CD4-positive, alpha-beta T cell (primary cell): ENCODE results near the gene ZNF283. TPM values are rescaled to one million over a fixed set of nuclear protein-coding genes. Genes with fewer than 3 reads are reported as not detected.

ENCODE experiments used
- ATAC-seq: fragments of 200-7000 bp; cut with Tn5 transposase; one replicate; pipeline ENCODE4 v1.10.0; 2022; ENCODE audit warnings: mild to moderate bottlenecking; ENCODE audit not compliant: poor library complexity
- CTCF ChIA-PET: fragments of 350-600 bp; sonication (Branson Sonifier 250); formaldehyde crosslinking; loops from one replicate; lab custom pipeline; 2021; ENCODE audit warnings: antibody characterized with exemption, inconsistent platforms; lab: Charles Lee
- POLR2A ChIA-PET: fragments of 350-600 bp; sonication (Branson Sonifier 250); formaldehyde crosslinking; loops from one replicate; lab custom pipeline; 2021; ENCODE audit warnings: antibody characterized with exemption, inconsistent platforms; lab: Charles Lee
- DNase-seq, 14 experiments: peaks; one replicate each; pipeline ENCODE4 v3.0.0-alpha.2; 2013 to 2020; ENCODE audit warnings: mixed read lengths in 2 of 14
- H3K27ac ChIP-seq, 2 donors: one replicate each; pipeline versions ENCODE4 v1.5.1 to v1.7.0; 2013; ENCODE audit warnings: low read length in 2 of 2, low read depth in 1 of 2, mild to moderate bottlenecking in 1 of 2
- H3K27me3 ChIP-seq, 2 experiments: 1 replicate in 1 of 2; 2 replicates in 1 of 2; pipeline versions ENCODE4 v1.6.1 to v1.7.0; 2013; ENCODE audit warnings: low read length in 2 of 2, control low read depth in 1 of 2, mild to moderate bottlenecking in 1 of 2, moderate library complexity in 1 of 2; ENCODE audit not compliant: insufficient read depth in 2 of 2, control insufficient read depth in 1 of 2
- H3K36me3 ChIP-seq: one replicate; pipeline ENCODE4 v1.6.1; 2013; ENCODE audit warnings: low read length, control low read depth; ENCODE audit not compliant: insufficient read depth
- H3K4me1 ChIP-seq: one replicate; pipeline ENCODE4 v1.6.1; 2013; ENCODE audit warnings: low read length, control low read depth; ENCODE audit not compliant: insufficient read depth
- H3K4me3 ChIP-seq: one replicate; pipeline ENCODE4 v1.5.1; 2013; ENCODE audit warnings: mild to moderate bottlenecking, low read length, moderate library complexity
- H3K9me3 ChIP-seq, 2 experiments: 1 replicate in 1 of 2; 2 replicates in 1 of 2; pipeline versions ENCODE4 v1.6.1 to v1.7.0; 2013; ENCODE audit warnings: low read length in 2 of 2, mild to moderate bottlenecking in 2 of 2, control low read depth in 1 of 2, moderate library complexity in 1 of 2; ENCODE audit not compliant: control insufficient read depth in 1 of 2, insufficient read depth in 1 of 2
- H3K27ac Mint-ChIP-seq: one replicate; pipeline ENCODE4 v1.8.0; 2020; ENCODE audit warnings: mixed read lengths
- H3K27me3 Mint-ChIP-seq: one replicate; pipeline ENCODE4 v1.8.0; 2021; ENCODE audit warnings: mixed read lengths
- H3K36me3 Mint-ChIP-seq: one replicate; pipeline ENCODE4 v1.8.0; 2021; ENCODE audit warnings: low read depth, mixed read lengths
- H3K4me1 Mint-ChIP-seq: one replicate; pipeline ENCODE4 v1.8.0; 2021; ENCODE audit warnings: low read depth, mixed read lengths
- H3K4me3 Mint-ChIP-seq: one replicate; pipeline ENCODE4 v1.8.0; 2020; ENCODE audit warnings: mild to moderate bottlenecking, mixed read lengths
- H3K9me3 Mint-ChIP-seq: one replicate; pipeline ENCODE4 v1.8.0; 2020; ENCODE audit warnings: mixed read lengths
- CTCF ChIP-seq: fragments of 200-600 bp; IDR thresholded peaks from one replicate; pipeline ENCODE4 v1.8.0; 2022; ENCODE audit warnings: antibody characterized with exemption, mild to moderate bottlenecking
- intact Hi-C, 2 experiments: fragments of 100-400 bp; cut with DNase I in 1 of 2; cut with micrococcal nuclease in 1 of 2; formaldehyde crosslinking; loops; one replicate each; pipeline versions ENCODE4 v1.15.1 to v1.9.0; 2023 to 2025; cut with DNase I, micrococcal nuclease
- total RNA-seq, 174 experiments: library from RNA in 2 of 174; stranded (reverse) in 2 of 174; gene quantifications; one replicate each; pipeline ENCODE4 v1.2.3 and lab custom pipeline; 2021 to 2026

Gene ZNF283
- total RNA-seq, 2 experiments from 2014 or later: 2.3 to 3.7 TPM

- no peaks in the 10 kb centered on the region for H3K27me3 ChIP-seq
- TF ChIP-seq CTCF: no peak
- CTCF ChIA-PET: no interaction called here
- peaks cover 8% of the 10 kb centered on the region for H3K4me1 Mint-ChIP-seq
- H3K4me3 ChIP-seq: no peak overlapping the region
- ATAC-seq: no peak
- no peak overlapping the region for H3K27ac ChIP-seq
- POLR2A ChIA-PET: no interaction called here
- H3K36me3 Mint-ChIP-seq: peaks cover 81% of the 10 kb centered on the region
- H3K27ac Mint-ChIP-seq: no peak overlapping the region
- peaks cover 23 to 29% of the 10 kb centered on the region in 2 experiments for H3K9me3 ChIP-seq
- DNase-seq: no peak
- no peak overlapping the region for H3K4me3 Mint-ChIP-seq
- H3K9me3 Mint-ChIP-seq: peaks cover 16% of the 10 kb centered on the region
- H3K36me3 ChIP-seq: no peaks in the 10 kb centered on the region
- no peaks in the 10 kb centered on the region for H3K4me1 ChIP-seq
- intact Hi-C loops: no loop called here
- no peaks in the 10 kb centered on the region for H3K27me3 Mint-ChIP-seq
Measured at GRCh38 chr19:43895727-43896308, 68.7 kb downstream of the ZNF283 start.

Other genes starting within 250 kb of the ZNF283 start
- 10 to 100 TPM; 28.9 to 29.8 TPM for gene IRGQ, start 231.2 kb upstream of the ZNF283 start, total RNA-seq
- 1 to 10 TPM; 4.1 to 4.8 TPM for gene ZNF576, start 230.7 kb upstream of the ZNF283 start, total RNA-seq
- gene SRRM5, start 215.2 kb upstream of the ZNF283 start, total RNA-seq: under 1 TPM; 0.25 to 0.56 TPM
- gene ZNF428, start 207.7 kb upstream of the ZNF283 start, total RNA-seq: 10 to 100 TPM; 22.3 to 24.8 TPM
- under 1 TPM; 0.28 to 0.36 TPM for gene CADM4, start 187.5 kb upstream of the ZNF283 start, total RNA-seq
- gene PLAUR, start 157.2 kb upstream of the ZNF283 start, total RNA-seq: 10 to 100 TPM; 19.6 to 21.1 TPM
- gene IRGC, start 111.2 kb upstream of the ZNF283 start, total RNA-seq: not detected
- gene SMG9, start 72.4 kb upstream of the ZNF283 start, total RNA-seq: 10 to 100 TPM; 34.7 to 38.2 TPM
- gene KCNN4, start 46.3 kb upstream of the ZNF283 start, total RNA-seq: 10 to 100 TPM in 1 of 2 experiments, 1 to 10 TPM in 1; 9.7 to 10.4 TPM
- gene LYPD5, start 24.9 kb upstream of the ZNF283 start, total RNA-seq: not detected
- under 1 TPM; 0.58 to 0.64 TPM for gene ZNF404, start 56.6 kb downstream of the ZNF283 start, total RNA-seq
- gene ZNF45, start 108.0 kb downstream of the ZNF283 start, total RNA-seq: 1 to 10 TPM; 4.0 to 4.6 TPM
- under 1 TPM; 0.34 to 0.41 TPM for gene ZNF221, start 123.9 kb downstream of the ZNF283 start, total RNA-seq
- gene ZNF155, start 156.9 kb downstream of the ZNF283 start, total RNA-seq: 1 to 10 TPM; 3.5 to 4.0 TPM
- 1 to 10 TPM; 2.2 to 2.8 TPM for gene ZNF230, start 175.6 kb downstream of the ZNF283 start, total RNA-seq
- gene ZNF222, start 198.1 kb downstream of the ZNF283 start, total RNA-seq: 1 to 10 TPM; 4.5 to 5.8 TPM
- gene ZNF223, start 224.7 kb downstream of the ZNF283 start, total RNA-seq: 1 to 10 TPM in 1 of 2 experiments, under 1 TPM in 1; 0.67 to 1.1 TPM
- gene ZNF284, start 244.8 kb downstream of the ZNF283 start, total RNA-seq: 1 to 10 TPM in 1 of 2 experiments, under 1 TPM in 1; 0.92 to 1.2 TPM